Germinal center (tissue), 1 donor: ENCODE data around the gene SPPL2B.

ENCODE experiments used
- DNase-seq: peaks from one replicate; pipeline ENCODE4 v3.0.0; 2012; ENCODE audit warnings: mixed read lengths, low spot score

The SPPL2B gene

GRCh38 chr19:2324220-2324948 lies 4.1 kb upstream of the SPPL2B start:
- DNase-seq: no peak

GRCh38 chr19:2325281-2326046 lies 3.0 kb upstream of the SPPL2B start:
- DNase-seq: no peak

GRCh38 chr19:2326699-2327360 lies 1.7 kb upstream of the SPPL2B start:
- DNase-seq: no peak

- peak; percentile 79 for DNase-seq
Observed at GRCh38 chr19:2327773-2328400, 597 bp upstream of the SPPL2B start.

DNA sequence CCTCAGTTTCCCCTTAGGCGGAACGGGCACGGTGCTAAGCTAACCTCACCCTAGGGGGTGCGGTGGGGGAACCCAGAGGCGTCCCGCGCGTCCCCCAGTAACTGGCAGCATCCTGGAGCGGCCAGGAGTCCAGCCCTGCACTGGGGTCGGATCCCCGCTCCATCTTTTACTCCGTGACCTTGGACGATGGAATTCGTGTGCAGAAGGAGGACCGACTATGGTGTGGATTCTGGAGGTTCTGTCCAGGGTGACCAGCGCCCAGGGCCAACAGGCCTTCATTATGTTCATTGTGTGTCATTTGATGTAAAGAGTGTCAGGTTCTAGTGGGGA lies 630 bp downstream of the SPPL2B start:
- DNase-seq: no peak

DNA sequence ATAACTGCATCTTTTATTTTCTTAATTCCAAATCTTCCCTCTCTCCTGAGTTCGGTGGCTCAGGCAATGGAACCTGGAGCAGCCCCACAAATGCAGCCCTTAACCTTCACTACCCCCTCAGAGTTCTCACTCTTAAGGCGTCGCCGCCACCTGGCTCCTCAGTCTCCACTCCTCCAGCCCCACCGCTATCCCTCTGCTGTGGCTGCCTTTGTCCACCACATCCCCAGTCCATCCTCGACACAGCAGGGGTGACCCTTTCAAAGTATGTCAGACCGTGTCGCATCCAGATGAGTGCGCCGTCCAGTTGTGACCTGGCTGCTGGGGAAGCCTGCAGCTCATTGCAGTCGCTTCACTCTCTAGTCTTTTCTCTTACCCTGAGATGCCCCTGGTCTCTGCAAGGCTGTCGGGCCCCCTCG lies 1.0 kb downstream of the SPPL2B start:
- no peak for DNase-seq

DNA sequence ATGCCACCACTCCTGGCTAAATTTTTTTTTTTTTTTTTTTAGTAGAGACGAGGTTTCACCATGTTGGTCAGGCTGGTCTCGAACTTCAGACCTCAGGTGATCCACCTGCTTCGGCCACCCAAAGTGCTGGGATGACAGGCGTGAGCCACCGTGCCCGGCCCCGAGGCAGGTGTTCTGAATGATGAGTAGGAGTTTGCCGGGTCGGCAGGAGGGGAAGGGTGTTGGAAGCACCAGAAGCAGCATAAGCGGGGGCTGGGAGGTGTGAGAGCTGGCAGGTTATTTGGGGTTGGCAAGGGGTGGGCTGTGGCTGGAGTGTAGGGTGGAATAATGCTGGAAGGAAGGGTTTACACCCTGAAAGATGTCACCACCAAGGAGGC lies 1.8 kb downstream of the SPPL2B start:
- DNase-seq: no peak

DNA sequence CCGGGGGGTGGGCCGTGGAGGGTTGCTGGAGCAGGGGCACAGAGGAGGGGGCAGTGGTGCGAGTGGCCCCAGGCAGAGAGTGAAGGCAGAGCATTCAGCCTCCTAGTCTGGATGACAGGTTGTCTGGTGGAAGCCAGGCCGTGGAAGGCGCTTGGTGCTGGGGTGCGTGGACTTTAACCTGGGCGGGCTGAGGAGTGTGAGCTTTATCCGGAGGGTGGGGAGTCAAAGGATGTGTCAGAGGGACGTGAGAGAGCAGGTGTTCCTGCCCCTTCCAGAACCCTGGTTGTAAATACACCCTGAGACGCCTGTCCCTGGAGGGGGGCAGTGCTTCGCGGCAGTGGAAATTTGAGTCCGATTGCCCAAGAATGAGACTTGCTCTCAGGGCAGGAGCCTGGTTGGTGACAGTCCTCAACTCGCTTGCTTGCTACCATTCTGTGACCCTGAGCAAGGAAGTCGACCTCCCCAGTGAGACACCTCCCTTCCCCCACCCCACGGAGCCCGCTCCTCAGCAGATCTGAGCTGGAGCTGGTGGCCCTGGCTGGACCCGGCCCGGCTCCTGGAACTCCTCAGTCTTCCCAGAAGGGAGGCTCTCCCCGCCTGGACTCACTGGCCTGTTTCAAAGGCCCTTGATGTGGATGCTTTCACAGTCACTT lies 2.3 kb downstream of the SPPL2B start:
- DNase-seq: no peak

DNA sequence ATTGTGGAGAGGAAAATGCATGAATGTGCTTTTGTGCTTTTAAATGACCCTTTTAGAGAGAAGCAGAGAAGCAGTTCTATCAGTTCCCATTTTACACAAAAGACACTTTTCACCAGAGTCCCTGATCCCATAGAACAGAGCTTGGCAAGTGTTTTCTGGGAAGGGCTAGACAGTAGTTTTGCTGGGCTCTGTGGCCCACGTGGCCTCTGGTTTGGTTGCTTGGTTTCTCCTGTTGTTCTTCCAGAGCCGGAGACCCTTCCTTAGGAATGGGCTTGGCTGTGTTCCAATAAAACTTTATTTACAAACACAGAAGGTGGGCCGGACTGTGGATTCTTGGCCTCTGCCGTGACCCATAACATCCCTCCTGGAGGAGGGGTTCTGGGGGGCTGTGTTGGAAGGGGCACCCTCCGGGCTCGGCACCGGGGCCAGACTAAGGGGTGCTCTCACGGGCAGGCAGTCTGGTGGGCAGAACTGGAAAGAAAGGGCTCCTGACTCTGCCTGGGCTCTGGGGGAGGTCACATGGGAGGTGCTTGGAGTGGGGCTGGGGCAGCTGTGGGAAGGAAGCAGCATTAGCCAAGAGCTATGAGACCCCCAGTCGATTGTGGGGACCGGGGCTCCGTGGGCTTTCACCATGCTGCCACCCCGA lies 3.2 kb downstream of the SPPL2B start:
- no peak for DNase-seq

DNA sequence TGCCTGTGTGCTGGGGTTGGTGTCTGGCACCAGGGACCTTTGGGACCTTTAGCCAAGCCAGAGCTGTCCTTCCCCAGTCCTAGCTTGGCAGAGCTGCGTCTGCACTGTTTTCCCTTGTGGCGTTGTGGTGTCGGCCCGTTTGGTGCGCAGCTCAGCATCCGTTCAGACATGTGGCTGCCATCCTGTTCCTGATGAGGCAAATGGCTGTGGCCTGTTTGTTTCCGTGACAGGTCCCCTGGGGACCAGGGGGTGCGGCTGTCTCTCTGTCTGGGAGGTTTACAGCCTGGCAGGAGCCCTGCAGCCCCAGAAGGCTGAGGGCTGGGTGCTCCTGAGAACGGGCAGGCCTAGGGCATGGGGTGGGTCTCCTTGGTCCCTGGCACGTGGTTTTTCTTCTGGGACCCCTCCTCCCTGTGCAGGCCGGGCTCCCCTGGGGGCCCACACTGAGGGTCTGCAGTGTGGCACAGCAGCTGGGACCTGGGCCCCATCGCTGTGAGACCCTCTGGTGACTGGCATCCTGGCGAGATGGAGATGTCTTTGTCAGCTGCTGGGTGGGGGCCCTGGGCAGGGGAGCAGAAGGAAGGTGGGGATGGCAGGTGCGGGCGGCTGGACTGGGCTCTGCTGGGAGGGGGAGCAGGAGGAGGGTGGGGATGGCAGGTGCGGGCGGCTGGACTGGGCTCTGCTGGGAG lies 4.0 kb downstream of the SPPL2B start:
- DNase-seq: peak; percentile 90

DNA sequence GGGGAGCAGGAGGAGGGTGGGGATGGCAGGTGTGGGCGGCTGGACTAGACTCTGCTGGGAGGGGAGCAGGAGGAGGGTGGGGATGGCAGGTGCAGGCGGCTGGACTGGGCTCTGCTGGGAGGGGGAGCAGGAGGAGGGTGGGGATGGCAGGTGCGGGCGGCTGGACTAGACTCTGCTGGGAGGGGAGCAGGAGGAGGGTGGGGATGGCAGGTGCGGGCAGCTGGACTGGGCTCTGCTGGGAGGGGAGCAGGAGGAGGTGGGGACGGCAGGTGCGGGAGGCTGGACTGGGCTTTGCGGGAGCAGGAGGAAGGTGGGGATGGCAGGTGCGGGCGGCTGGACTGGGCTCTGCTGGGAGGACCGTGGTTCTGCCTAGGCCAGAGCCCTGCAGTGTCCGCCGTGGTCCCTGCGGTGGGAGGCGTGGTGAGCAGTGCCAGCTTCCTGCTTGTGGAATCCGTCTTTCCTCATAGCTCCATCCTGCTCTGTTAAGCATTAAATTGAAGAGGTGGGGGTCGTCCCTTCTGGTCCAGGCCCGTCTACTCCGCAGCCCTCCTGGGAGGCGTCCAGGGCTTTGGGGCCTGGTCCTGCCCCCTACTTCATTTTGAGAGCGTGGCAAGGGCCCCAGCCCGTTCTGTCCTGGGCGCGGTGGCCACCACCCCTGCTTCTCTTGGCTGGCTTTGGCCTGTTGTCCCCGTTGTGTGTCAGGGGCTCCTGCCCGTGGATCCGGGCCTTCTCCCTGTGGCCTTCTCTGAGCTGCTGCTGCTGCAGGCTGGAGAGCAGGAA lies 4.7 kb downstream of the SPPL2B start:
- DNase-seq: no peak

GRCh38 chr19:2333807-2334211 lies 5.3 kb downstream of the SPPL2B start:
- no peak for DNase-seq

GRCh38 chr19:2334426-2334825 lies 5.9 kb downstream of the SPPL2B start:
- DNase-seq: no peak

DNA sequence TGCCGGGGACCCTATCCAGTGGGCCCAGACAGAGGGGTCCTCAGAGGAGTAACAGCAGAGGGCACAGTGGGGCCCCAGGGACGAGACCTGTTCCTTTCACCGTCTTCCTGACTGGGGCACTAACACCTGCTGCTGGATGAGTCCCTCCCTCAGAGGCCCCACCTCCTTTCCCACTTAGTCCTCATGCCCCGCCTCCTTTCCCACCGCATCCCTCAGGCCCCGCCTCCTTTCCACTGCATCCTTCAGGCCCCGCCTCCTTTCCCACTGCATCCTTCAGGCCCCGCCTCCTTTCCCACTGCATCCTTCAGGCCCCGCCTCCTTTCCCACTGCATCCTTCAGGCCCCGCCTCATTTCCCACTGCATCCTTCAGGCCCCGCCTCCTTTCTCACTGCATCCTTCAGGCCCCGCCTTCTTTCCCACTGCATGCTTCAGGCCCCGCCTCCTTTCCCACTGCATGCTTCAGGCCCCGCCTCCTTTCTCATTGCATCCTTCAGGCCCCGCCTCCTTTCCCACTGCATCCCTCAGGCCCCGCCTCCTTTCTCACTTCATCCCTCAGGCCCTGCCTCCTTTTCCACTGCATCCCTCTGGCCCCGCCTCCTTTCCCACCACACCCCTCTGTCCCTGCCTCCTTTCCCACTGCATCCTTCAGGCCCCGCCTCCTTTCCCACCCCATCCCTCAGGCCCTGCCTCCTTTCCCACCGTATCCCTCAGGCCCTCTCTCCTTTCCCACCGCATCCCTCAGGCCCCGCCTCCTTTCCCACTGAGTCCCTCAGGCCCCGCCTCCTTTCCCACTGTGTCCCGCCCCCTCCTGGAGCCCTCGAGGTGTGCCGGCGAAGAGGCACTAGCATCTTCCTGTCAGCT lies 6.7 kb downstream of the SPPL2B start:
- no peak for DNase-seq

DNA sequence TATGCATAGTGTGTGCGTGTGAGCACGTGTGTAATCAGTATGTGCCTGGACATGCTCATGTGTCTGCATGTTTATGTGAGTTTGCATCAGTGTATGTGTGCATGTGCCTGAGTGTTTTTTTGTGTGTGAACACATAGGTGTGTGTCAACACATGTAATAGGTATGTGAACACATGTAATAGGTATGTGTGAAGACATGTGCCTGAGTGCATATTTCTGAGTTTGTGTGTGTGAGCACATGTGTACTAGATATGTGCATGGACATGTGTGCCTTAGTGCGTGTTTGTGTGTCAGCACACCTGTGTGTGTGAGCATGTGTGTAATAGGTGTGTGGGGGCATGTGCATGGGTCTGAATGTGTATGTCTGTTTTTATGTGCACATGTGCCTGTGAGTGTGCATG lies 7.4 kb downstream of the SPPL2B start:
- no peak for DNase-seq

DNA sequence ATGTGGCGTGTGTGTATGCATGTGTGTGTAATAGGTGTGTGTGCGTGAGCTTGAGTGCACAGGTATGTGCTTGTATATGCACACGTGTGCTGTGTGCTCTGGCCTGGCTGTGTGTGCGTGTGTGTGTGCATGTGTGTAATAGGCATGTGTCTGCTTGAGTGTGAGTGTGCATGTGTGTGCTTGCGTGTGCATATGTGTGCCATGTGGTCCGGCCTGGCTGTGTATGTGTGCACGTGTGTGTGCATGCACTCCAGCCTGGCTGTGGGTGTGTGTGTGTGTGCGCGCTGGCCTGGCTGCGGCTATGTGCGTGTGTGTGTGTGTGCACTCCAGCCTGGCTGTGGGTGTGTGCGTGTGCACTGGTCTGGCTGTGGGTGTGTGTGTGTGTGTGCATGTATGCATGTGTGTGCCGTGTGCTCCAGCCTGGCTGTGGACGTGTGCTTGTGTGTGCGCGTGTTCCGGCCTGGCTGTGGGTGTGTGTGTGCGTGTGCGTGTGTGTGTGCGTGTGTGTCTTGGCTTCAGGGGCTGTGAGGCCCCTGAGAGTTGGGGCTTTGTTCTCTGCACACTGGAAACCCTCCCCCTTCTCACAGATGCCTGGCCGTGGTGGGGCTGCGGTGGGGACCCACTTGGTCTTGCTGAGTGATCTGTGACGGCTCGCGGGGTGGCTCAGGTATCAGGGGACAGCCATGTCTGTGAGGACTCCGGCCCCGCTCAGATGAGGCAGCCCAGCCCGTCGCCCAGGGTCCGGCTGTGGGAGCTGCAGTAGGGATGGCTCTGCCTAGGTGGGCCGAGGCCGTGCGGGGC lies 8.2 kb downstream of the SPPL2B start:
- no peak for DNase-seq

DNA sequence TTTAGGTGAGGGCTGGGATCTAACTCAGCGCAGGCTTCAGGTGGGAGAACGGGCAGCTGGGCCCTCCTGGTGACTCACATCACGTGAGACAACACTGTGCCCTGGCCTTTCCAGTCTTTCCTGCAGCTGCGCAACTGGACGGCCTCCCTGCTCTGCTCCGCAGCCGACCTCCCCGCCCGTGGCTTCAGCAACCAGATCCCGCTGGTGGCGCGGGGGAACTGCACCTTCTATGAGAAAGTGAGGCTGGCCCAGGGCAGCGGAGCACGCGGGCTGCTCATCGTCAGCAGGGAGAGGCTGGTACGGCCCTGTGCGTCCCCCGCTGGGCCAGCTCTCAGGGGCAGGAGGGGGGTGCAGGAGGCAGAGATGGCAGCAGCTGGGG lies 8.8 kb downstream of the SPPL2B start:
- no peak for DNase-seq

GRCh38 chr19:2338055-2338615 lies 9.7 kb downstream of the SPPL2B start:
- DNase-seq: no peak
